ENCODE measurements around the gene MTMR1.

Gene MTMR1

GRCh38 chrX:150763303-150763797 is 70.2 kb downstream of the MTMR1 start:
- no peak for DNase-seq

GRCh38 chrX:150763810-150764209 is 70.6 kb downstream of the MTMR1 start:
- DNase-seq, result no peak

- no peak for DNase-seq
These were observed 72.0 kb downstream of the MTMR1 start for GRCh38 chrX:150765237-150765636.

GRCh38 chrX:150765782-150766350 is 72.7 kb downstream of the MTMR1 start:
- no peak for DNase-seq

- no peak for DNase-seq
These were observed 73.3 kb downstream of the MTMR1 start for GRCh38 chrX:150766351-150767044.

- no peak for DNase-seq
These were observed 73.8 kb downstream of the MTMR1 start for GRCh38 chrX:150767045-150767395.

- DNase-seq, result no peak
These were observed 74.4 kb downstream of the MTMR1 start for GRCh38 chrX:150767475-150768131.

GRCh38 chrX:150768132-150768485 is 74.9 kb downstream of the MTMR1 start:
- DNase-seq, result no peak

GRCh38 chrX:150768580-150769190 is 75.5 kb downstream of the MTMR1 start:
- DNase-seq, result no peak

- DNase-seq, result no peak
These were observed 76.2 kb downstream of the MTMR1 start for GRCh38 chrX:150769408-150769807.

GRCh38 chrX:150770623-150771022 is 77.4 kb downstream of the MTMR1 start:
- no peak for DNase-seq

GRCh38 chrX:150771116-150771515 is 77.9 kb downstream of the MTMR1 start:
- DNase-seq, result no peak

- DNase-seq, result peak; percentile 65
These were observed 79.2 kb downstream of the MTMR1 start for GRCh38 chrX:150772150-150772970.

- DNase-seq, result no peak
These were observed 79.9 kb downstream of the MTMR1 start for GRCh38 chrX:150773117-150773516.

GRCh38 chrX:150773634-150774033 is 80.4 kb downstream of the MTMR1 start:
- no peak for DNase-seq

GRCh38 chrX:150774798-150775568 is 81.8 kb downstream of the MTMR1 start:
- DNase-seq, result no peak

GRCh38 chrX:150775569-150776350 is 82.6 kb downstream of the MTMR1 start:
- no peak for DNase-seq

- DNase-seq, result no peak
These were observed 84.3 kb downstream of the MTMR1 start for GRCh38 chrX:150777328-150777992.

GRCh38 chrX:150779385-150779784 is 86.2 kb downstream of the MTMR1 start:
- DNase-seq, result no peak

GRCh38 chrX:150781677-150782076 is 88.5 kb downstream of the MTMR1 start:
- DNase-seq, result no peak

GRCh38 chrX:150790021-150790420 is 96.8 kb downstream of the MTMR1 start:
- no peak for DNase-seq
